Left cardiac atrium (tissue), 4 donors: ENCODE measurements around the gene RNGTT. TPM values are rescaled to one million over a fixed set of nuclear protein-coding genes. Genes with fewer than 3 reads are reported as not detected.
"Not testable (repeated sequence)": the region's sequence is repeated elsewhere in the genome, so short reads cannot be mapped to it uniquely, and the experiment has no call there.

Experiments used
- ATAC-seq, 2 donors: fragments of 200-7000 bp; cut with Tn5 transposase; one replicate each; pipeline ENCODE4 v1.9.1; 2020; ENCODE audit warnings: mild to moderate bottlenecking in 2 of 2, moderate library complexity in 2 of 2
- DNase-seq: peaks from one replicate; pipeline ENCODE4 v3.0.0-alpha.2; 2020
- intact Hi-C, 2 donors: fragments of 100-400 bp; cut with DNase I; formaldehyde crosslinking; loops; one replicate each; pipeline versions ENCODE4 v1.14.1 to v1.15.1; 2022 to 2023
- total RNA-seq, 2 donors: library from RNA; stranded (reverse); fragmentation: NEBNext Ultra II Directional; extraction: Animal tissue kit (Norgen Biotek cat#: 25700); gene quantifications; one replicate each; pipeline ENCODE4 v1.2.1, GENCODE V29; 2021
- donor health status: DM: no; HTN: yes; CAD: no.
- donor health status: DM: no; HTN: yes; CAD: no; lungs with severe emphysema.
- donor health status: DM: yes; HTN: yes; CAD: no.
- donor health status: Dilated cardiomyopathy.

RNGTT gene
- total RNA-seq, 2 donors from 2014 or later, result 8.6 to 10.1 TPM

DNA sequence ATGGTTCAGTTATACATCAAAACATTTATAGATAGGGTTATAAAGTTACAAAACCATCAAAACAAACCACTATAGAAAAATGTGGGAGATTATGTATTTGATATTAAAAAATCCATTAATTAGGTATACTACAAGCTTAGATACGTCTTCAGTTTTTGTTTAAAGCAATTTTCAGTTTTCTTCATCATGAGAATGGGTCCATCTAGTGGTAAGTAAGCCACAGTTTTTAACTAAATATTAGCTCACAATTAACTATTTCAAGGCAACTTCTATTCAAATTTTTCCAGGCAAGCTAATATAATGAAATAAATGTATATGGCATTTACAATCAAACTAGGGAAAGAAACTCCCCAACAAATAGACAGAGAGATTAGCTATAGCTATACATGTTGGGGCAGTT lies 44.4 kb downstream of the RNGTT start:
- intact Hi-C loops, result no loop called here
- ATAC-seq (no peak), DNase-seq (no peak)

DNA sequence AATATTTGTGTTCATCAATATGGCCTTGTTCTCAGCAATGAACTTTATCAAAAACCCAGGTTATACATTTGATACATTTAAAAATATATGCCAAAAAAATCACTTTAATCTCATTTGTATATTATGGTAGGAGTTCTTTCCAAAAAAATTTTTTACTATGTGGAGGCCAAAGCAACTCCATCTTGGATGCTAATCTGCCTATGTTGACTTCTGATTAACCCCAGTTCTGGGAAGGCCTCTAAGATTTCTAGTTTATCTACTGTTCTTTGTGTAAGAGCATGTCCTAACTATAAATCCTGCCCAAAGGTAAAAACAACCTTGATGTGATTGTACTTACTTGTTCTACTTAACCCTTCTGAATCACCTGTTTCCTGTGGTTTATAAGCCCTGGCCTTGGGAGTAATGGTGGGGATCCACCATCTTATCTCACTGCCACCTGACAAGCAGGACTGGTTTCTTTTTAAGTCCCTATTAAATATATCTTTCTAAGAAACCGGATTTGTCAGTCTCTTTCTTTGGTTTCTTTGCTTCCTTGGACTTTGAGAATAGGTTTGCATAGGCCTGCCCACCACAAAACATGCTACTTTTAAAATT lies 46.7 kb downstream of the RNGTT start:
- no peak for DNase-seq
- intact Hi-C loops, result no loop called here
- ATAC-seq, result no peak

DNA sequence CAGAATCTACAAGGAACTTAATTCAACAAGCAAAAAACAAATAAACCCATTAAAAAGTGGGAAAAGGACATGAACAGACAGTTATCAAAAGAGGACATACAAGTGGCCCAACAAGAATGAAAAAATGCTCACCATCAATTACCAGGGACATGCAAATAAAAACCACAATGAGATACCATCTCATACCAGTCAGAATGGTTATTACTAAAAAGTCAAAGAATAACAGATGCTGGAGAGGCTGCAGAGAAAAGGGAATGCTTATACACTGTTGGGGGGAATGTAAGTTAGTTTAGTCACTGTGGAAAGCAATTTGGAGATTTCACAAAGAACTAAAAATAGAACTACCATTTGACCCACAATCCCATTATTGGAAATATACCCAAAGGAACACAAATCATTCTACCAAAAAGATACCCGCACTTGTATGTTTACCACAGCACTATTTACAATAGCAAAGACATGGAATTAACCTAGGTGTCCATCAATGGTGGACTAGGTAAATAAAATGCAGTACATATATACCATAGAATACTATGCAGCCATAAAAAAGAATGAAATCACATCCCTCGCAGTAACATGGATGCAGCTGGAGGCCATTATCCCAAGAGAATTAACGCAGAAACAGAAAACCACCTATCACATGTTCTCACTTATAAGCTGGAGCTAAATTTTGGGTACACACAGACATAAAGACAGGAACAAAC lies 48.4 kb downstream of the RNGTT start:
- DNase-seq (no peak), ATAC-seq (no peak)
- intact Hi-C loops, result no loop called here

DNA sequence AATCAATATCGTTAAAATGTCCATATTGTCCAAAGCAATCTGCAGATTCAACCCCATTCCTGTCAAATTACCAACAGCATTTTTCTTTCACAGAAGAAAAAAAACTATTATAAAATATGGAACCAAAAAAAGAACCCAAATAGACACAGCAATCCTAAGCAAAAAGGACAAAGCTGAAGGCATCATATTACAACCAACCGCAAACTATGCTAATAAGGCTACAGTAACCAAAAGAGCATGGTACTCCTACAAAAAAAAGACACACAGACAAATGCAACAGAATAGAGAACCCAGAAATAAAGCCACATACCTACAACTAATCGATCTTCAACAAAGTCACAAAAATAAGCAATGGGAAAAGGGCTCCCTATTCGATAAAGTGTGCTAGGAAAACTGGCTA lies 49.2 kb downstream of the RNGTT start:
- DNase-seq (no peak), ATAC-seq (no peak)
- intact Hi-C loops, result no loop called here

DNA sequence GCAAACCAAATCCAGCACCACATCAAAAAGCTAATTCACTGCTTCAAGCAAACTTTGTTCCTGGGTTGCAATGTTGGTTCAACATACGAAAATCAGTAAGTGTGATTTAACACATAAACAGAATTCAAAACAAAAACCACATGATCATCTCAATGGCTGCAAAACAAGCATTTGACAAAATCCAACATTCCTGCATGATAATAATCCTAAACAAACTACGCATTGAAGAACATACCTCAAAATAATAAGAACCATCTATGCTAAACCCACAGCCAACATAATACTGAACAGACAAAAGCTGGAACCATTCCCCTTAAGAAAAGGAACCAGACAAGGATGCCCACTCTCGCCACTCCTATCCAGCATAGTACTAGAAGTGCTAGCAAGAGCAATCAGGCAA lies 49.9 kb downstream of the RNGTT start:
- ATAC-seq (no peak), DNase-seq (no peak)
- intact Hi-C loops, result no loop called here

DNA sequence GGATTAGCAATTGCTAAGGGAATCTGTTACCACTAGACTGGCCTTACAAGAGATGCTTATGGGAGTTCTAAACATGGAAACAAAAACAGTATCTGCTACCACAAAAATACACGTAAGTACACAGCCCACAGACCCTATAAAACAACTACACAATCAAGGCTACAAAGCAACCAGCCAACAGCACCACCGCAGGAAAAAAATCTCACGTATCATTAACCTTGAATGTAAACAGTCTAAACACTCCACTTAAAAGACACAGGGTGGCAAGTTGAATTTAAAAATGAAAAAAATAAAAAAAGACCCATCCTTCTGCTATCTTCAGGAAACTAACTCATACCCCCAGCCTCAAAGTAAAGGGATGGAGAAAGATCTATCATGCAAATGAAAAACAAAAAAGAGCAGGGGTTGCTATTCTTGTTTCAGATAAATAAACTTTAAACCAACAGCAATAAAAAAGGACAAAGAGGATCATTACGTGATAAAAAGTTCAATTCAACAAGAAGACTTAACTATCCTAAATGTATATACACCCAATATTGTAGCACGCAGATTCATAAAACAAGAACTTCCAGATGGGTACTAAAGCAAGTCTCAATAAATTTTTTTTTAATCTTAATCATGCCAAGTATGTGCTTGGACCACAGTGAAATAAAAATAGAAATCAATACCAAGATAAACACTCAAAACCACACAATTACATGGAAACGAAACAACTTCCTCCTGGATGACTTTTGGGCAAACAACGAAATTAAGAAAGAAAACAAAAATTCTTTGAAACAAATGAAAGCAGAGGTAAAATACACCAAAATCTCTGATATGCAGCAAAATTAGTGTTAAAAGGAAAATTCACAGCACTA lies 52.3 kb downstream of the RNGTT start:
- intact Hi-C loops, result no loop called here
- no peak for DNase-seq
- ATAC-seq, result no peak

DNA sequence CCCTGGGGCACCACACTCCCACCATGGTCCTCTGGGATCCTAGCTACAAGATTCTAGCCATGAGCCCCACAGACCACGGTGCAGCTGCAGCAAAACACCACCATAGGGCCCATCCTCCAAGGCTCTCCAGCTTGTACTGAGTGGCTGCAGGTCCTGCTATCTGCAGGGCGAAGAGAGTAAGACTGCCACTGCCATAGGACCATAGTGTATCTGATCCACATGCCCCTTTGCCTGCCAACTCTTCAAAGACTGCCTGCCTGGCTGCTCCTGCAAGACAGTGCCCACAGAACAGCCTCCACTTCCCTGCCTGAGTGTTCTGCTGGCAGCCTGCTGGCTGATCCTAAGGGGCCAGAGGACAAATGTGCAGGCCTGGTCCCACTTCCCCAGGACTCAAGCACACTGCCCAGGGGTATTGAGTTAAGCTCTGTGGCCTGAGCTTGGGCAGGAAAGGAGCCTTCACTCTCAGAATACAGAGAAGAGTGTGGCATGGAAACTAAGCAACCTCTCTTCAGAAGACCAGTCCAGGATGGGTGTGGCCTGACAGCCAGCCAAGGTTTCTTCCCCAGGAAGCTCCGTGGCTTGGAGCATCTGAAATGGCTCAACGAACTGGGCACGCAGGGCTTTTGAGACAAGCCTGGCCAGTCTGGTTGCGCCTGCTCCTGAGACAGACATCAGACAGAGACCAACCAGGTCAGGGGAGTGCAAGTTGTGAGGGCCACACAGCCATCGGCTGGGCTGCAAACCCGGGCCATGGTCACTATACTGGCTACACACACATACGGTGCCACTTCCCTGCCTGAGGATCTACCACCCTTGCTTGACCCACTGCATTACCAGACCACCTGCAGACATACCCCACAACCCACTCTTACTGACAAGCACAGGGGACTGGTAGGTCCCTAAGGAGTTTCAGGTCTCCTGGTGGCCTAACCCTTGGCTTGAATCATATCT lies 54.5 kb downstream of the RNGTT start:
- DNase-seq (peak; percentile 31), ATAC-seq (peak; percentile 15 to 35)
- intact Hi-C loops, result no loop called here

DNA sequence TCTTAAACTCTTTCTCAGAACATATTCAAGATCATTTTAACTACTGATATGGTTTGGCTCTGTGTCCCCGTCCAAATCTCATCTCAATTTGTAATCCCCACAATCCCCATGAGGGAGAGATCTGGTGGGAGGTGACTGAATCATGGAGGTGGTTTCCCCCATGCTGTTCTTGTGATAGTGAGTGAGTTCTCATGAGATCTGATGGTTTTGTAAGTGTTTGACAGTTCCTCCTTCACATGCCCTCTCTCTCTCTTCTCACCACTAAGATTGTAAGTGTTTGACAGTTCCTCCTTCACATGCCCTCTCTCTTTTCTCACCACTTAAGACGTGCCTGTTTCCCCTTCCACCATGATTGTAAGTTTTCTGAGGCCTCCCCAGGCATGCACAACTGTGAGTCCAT lies 56.3 kb downstream of the RNGTT start:
- DNase-seq, intact Hi-C loops, ATAC-seq: not testable (repeated sequence)

DNA sequence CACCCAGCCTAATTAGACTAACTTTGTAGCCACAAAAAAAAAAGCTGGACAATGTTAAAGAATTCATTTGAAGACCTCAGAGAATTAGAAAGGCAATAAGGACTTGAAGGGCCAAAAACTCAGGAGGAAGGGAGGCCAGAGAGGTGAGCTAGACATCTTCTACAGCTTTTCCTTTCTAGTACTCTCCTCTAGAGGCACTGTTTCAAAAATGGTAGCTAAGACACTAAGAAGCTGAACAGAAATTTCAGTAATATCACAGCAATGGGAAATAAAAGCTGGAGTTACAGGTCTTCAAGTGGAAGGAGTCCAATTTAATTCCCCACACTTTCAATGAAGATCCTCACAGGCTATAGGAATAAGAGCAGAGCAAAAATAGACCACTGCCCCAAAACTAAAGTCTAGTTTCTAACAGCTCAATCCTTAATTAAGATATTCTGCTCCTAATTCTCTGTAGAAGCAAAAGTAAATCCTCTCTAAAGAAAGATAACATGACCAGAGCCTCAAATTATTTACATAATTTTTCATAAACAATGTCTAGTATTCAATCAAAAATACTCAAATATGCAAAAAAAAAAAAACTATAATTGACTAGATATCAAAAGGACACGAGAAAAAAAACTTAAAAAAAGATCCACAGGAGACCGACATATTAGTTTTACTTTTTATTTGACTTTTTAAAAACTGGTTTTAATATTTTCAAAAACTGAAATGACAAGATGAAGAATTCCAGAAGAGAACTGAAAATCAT lies 63.7 kb downstream of the RNGTT start:
- no peak for ATAC-seq
- intact Hi-C loops, result no loop called here
- DNase-seq, result no peak

DNA sequence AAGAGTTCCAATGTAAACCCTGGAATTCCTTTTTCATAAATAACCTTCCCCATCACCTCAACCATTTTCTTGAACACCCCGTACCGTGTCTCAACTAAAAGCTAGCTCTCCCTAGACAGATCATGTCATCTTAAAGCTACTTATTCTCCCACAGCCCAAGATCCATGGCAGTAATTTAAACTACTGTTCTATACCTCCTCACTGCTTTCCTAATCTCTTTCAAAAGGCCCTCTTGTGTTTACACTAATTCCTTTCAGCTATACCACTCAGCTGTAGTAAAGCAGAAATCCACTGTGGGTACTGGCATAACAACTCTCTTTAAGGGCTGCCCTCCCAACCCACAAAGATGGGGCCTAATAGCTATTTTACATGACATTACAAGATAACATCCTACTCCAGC lies 67.5 kb downstream of the RNGTT start:
- intact Hi-C loops, result no loop called here
- no peak for DNase-seq
- ATAC-seq, result no peak

DNA sequence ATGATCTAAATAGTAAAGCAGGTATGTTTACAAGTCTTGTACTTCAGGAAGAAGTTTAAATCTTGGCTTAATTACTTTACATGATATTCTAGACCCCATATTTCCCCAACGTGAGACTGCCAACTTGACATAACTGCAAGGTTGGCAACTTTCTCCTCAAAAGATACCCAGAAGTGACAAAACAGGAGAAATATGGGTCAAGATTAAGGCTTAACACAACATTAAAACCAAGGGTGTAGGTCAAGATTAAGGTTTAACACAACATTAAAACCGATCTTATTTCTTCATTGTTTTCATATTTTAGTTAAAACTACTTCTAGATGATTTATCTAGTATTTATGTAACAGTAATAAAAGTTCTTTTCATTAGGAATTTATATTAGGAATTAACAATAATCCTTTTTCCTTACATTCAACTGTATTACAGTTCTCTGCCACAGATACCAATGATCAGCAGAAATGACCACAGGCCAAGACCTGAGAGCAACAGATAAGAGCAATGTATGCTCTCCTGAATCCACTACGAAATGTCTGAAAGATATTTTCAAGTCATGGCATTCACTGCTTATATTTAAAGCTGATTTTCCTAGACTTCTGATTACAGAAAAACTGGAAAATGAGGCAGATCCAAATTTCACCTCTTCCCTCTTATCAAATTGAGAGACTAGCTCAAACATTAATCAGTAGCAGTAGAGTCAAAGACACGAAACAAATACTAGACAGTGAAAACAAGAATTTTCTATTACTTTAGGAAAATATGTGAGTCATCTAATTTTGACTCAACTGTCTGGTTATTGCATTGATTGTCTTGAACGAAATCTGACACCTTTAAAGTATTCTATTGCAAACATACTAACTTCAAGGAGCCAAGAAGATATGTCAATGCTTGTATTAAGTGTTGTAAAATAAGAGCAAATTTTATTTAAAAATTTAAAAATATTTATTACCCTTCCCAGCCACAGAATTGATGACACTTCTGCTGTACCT lies 72.3 kb downstream of the RNGTT start:
- intact Hi-C loops, result no loop called here
- ATAC-seq (no peak), DNase-seq (no peak)

DNA sequence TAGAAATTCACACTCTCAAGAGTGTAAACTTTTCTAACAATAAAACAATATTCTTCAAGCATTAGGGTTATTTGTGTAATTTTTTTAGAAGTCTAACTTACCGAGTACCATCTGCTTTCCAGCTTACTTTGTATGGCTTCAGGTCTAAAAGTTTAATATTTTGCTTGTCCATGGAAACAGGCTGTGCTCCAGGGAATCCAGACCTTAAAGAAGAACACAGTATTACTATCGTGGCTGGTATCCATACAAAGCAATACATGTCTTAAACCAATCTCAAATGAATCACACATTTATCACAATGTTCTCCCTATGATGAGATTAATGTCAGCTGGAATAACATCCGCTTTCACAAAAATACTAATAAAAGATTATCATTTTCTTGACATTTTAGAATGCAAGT lies 73.0 kb downstream of the RNGTT start:
- intact Hi-C loops, result no loop called here
- no peak for DNase-seq
- ATAC-seq, result peak in 1 of 2 donors; percentile 72

DNA sequence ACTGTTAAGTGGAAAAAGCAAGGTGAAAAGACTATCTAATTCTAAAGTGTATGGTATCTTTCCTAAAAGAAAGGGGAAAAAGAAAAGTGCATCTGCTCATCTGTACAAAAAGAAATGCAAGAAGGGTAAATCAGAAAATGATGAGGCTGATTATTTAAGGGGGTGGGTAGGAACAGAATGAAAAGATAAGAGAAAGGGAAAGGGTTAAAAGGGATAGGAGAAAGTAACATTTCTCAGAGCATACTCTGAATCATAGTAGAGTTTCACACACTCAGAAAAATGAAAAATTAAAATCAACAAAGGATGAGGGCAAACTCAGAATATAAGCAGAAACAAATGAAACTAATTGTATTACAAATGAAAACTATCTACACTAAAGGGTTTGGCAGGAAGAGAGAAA lies 79.1 kb downstream of the RNGTT start:
- intact Hi-C loops, result no loop called here
- DNase-seq (no peak), ATAC-seq (no peak)

DNA sequence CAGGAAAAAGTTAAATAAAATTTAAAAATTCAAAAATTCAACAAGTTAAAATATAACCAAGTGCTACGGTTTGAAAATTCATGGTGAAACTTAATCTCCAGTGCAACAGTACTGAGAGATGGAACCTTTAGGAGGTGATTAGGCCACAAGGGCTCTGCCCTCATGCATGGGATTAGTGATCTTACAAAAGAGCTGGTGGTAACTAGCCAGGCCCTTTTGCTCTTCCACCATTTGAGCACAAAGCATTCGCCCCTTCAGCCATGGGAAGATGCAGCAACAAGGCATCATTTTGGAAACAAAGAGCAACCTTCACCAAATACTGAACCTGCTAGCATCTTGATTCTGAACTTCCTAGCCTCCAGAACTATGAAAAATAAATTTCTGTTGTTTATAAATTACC lies 80.9 kb downstream of the RNGTT start:
- DNase-seq (no peak), ATAC-seq (no peak)
- intact Hi-C loops, result no loop called here

DNA sequence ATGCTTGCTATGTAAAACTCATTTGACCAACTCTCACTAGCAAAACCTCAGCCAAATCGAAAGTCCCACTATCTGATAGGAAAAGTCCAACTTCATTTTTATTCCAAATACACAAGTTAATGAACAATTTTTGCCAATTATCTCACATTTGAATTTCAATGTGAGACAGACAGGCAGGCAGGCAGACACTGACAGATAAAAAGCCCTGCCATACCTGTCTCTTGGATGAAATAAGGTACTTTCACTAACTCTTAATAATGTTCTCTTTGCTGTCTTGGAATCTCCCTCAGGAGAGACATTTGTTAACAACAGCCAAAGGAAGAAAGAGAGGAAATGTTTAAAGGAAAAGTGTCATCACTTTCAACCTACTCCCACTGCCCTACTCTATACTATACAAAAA lies 82.0 kb downstream of the RNGTT start:
- DNase-seq, result no peak
- ATAC-seq, result no peak
- intact Hi-C loops, result no loop called here

DNA sequence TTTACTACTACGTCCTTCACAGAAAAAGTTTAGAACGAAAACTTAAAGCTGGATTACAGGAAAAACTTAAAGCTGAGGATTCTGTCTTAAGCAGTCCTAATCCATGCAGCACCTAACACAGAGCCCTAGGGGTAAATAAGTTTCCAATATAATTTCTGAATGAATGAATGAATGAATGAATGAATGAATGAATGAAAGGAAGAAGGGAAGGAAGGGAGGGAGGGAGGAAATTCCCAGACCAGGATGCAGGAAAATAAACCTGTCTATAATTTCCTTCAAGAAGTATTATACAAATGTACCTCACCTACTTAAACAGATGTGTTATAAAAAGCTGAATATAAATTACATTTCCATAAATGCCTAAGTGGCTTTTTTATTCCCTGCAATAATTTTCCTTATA lies 83.4 kb downstream of the RNGTT start:
- DNase-seq (no peak), ATAC-seq (no peak)
- intact Hi-C loops, result no loop called here

DNA sequence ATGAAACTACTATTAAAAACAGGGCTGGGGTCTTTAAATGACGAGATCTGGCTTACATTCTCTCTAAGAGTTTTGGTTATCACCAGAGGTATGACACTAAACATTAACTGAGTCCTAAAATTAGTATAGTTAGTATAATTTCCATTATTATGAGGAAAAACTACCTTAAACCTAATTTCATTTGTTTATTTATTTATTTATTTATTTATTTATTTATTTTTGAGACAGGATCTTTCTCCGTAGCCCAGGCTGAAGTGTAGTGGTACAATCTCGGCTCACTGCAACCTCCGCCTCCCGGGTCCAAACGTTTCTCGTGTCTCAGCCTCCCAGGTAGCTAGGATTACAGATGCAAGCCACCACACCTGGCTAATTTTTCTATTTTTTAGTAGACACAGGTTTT lies 85.5 kb downstream of the RNGTT start:
- no peak for ATAC-seq
- intact Hi-C loops, result loop anchor here in 1 of 2 donors (10.0 kb wide), 1 partner anchor 943 kb away; no protein-coding TSS in a partner anchor

More for the DNA sequence above, 85.5 kb downstream of the RNGTT start:
- no peak for DNase-seq
